H9 (cell line): ENCODE results near the gene EFHD2. TPM values are rescaled to one million over a fixed set of nuclear protein-coding genes. Genes with fewer than 3 reads are reported as not detected.
"Not testable (repeated sequence)": the region's sequence is repeated elsewhere in the genome, so short reads cannot be mapped to it uniquely, and the experiment has no call there.

Experiments used
- DNase-seq: peaks from one replicate; pipeline ENCODE4 v3.0.0-alpha.2; 2017
- H2AFZ ChIP-seq: one replicate; pipeline ENCODE4 v1.6.1; 2013; ENCODE audit warnings: mild to moderate bottlenecking, low read length, control low read depth, moderate library complexity
- H2AK5ac ChIP-seq: 2 replicates; pipeline ENCODE4 v1.6.1; 2013; ENCODE audit warnings: low read length, control low read depth, mixed read lengths; ENCODE audit not compliant: insufficient read length
- H2BK120ac ChIP-seq: one replicate; pipeline ENCODE4 v1.6.1; 2013; ENCODE audit warnings: low read depth, mild to moderate bottlenecking, low read length, control low read depth, inconsistent platforms; ENCODE audit not compliant: poor library complexity, severe bottlenecking
- H2BK12ac ChIP-seq: 2 replicates; pipeline ENCODE4 v1.6.1; 2013; ENCODE audit warnings: low read length, control low read depth, mixed read lengths, low read depth; ENCODE audit not compliant: insufficient read length
- H2BK15ac ChIP-seq: 2 replicates; pipeline ENCODE4 v1.6.1; 2013; ENCODE audit warnings: low read depth, low read length, control low read depth
- H2BK20ac ChIP-seq: one replicate; pipeline ENCODE4 v1.6.1; 2013; ENCODE audit warnings: low read depth, mild to moderate bottlenecking, low read length, control low read depth, inconsistent platforms; ENCODE audit not compliant: poor library complexity, severe bottlenecking
- H2BK5ac ChIP-seq: 2 replicates; pipeline ENCODE4 v1.6.1; 2013; ENCODE audit warnings: low read length, control low read depth, mixed read lengths; ENCODE audit not compliant: insufficient read length
- H3K14ac ChIP-seq: 2 replicates; pipeline ENCODE4 v1.6.1; 2013; ENCODE audit warnings: low read length, control low read depth; ENCODE audit not compliant: insufficient read depth
- H3K18ac ChIP-seq: 2 replicates; pipeline ENCODE4 v1.6.1; 2013; ENCODE audit warnings: low read depth, mild to moderate bottlenecking, mixed read lengths, low read length, control low read depth; ENCODE audit not compliant: insufficient read length
- H3K23ac ChIP-seq: 2 replicates; pipeline ENCODE4 v1.6.1; 2013; ENCODE audit warnings: low read length, control low read depth, mixed read lengths, low read depth; ENCODE audit not compliant: insufficient read length
- H3K23me2 ChIP-seq: 2 replicates; pipeline ENCODE4 v1.6.1; 2013; ENCODE audit warnings: low read depth, mild to moderate bottlenecking, mixed read lengths, low read length, control low read depth; ENCODE audit not compliant: insufficient read length, poor library complexity, severe bottlenecking
- H3K27ac ChIP-seq: 2 replicates; pipeline ENCODE4 v1.5.1; 2013; ENCODE audit warnings: low read length, control low read depth, mixed read lengths, low read depth; ENCODE audit not compliant: insufficient read length
- H3K27me3 ChIP-seq: 2 replicates; pipeline ENCODE4 v1.6.1; 2013; ENCODE audit warnings: low read length, control low read depth, inconsistent platforms; ENCODE audit not compliant: insufficient read depth
- H3K4ac ChIP-seq: 2 replicates; pipeline ENCODE4 v1.6.1; 2013; ENCODE audit warnings: low read depth, mild to moderate bottlenecking, control low read depth, inconsistent platforms, low read length, moderate library complexity
- H3K4me1 ChIP-seq: 2 replicates; pipeline ENCODE4 v1.6.1; 2013; ENCODE audit warnings: low read length, control low read depth, inconsistent platforms; ENCODE audit not compliant: insufficient read depth
- H3K4me2 ChIP-seq: 2 replicates; pipeline ENCODE4 v1.6.1; 2013; ENCODE audit warnings: low read length, control low read depth, mixed read lengths; ENCODE audit not compliant: insufficient read length, insufficient read depth
- H3K56ac ChIP-seq: 2 replicates; pipeline ENCODE4 v1.6.1; 2013; ENCODE audit warnings: low read depth, mild to moderate bottlenecking, mixed read lengths, low read length, control low read depth; ENCODE audit not compliant: insufficient read length
- H3K79me1 ChIP-seq: 2 replicates; pipeline ENCODE4 v1.6.1; 2013; ENCODE audit warnings: low read depth, mild to moderate bottlenecking, moderate library complexity, low read length, control low read depth, inconsistent platforms; ENCODE audit not compliant: insufficient read depth, poor library complexity, severe bottlenecking
- H3K79me2 ChIP-seq: 2 replicates; pipeline ENCODE4 v1.6.1; 2013; ENCODE audit warnings: low read length, control low read depth, inconsistent platforms; ENCODE audit not compliant: insufficient read depth
- H3K9ac ChIP-seq: 2 replicates; pipeline ENCODE4 v1.6.1; 2013; ENCODE audit warnings: low read length, control low read depth, mixed read lengths; ENCODE audit not compliant: insufficient read length; ENCODE audit errors: extremely low read depth
- H3K9me3 ChIP-seq: one replicate; pipeline ENCODE4 v1.6.1; 2013; ENCODE audit warnings: low read depth, low read length, inconsistent platforms; ENCODE audit not compliant: control insufficient read depth
- H3T11ph ChIP-seq: one replicate; pipeline ENCODE4 v1.6.1; 2013; ENCODE audit warnings: mild to moderate bottlenecking, low read length, control low read depth, inconsistent platforms
- H4K20me1 ChIP-seq: one replicate; pipeline ENCODE4 v1.6.1; 2013; ENCODE audit not compliant: control insufficient read depth, insufficient read length, insufficient read depth
- H4K5ac ChIP-seq: 2 replicates; pipeline ENCODE4 v1.6.1; 2013; ENCODE audit warnings: low read depth, mild to moderate bottlenecking, mixed read lengths, low read length, control low read depth; ENCODE audit not compliant: insufficient read length
- H4K8ac ChIP-seq: replicated peaks from 2 replicates; pipeline ENCODE4 v1.6.1; 2013; ENCODE audit warnings: low read length, control low read depth, mixed read lengths, low read depth; ENCODE audit not compliant: insufficient read length
- H4K91ac ChIP-seq: 2 replicates; pipeline ENCODE4 v1.6.1; 2013; ENCODE audit warnings: low read depth, mild to moderate bottlenecking, moderate library complexity, mixed read lengths, low read length, control low read depth; ENCODE audit not compliant: insufficient read length
- H3K27ac Mint-ChIP-seq, 3 experiments: 2 replicates in 2 of 3; 3 replicates in 1 of 3; pipeline ENCODE4 v1.8.0; 2020 to 2021; ENCODE audit warnings: mixed read lengths in 3 of 3, mild to moderate bottlenecking in 1 of 3, moderate library complexity in 1 of 3
- H3K27me3 Mint-ChIP-seq: 2 replicates; pipeline ENCODE4 v1.8.0; 2021; ENCODE audit warnings: low read depth, mild to moderate bottlenecking, moderate library complexity, mixed read lengths
- H3K36me3 Mint-ChIP-seq, 3 experiments: 2 replicates in 2 of 3; 3 replicates in 1 of 3; pipeline ENCODE4 v1.8.0; 2020 to 2021; ENCODE audit warnings: low read depth in 3 of 3, mixed read lengths in 3 of 3; ENCODE audit not compliant: insufficient read depth in 1 of 3
- H3K4me1 Mint-ChIP-seq, 2 experiments: 2 replicates each; pipeline ENCODE4 v1.8.0; 2020; ENCODE audit warnings: mixed read lengths in 2 of 2
- H3K4me3 Mint-ChIP-seq, 2 experiments: 2 replicates in 1 of 2; 3 replicates in 1 of 2; pipeline ENCODE4 v1.8.0; 2020 to 2021; ENCODE audit warnings: mild to moderate bottlenecking in 2 of 2, mixed read lengths in 2 of 2, moderate library complexity in 1 of 2
- H3K9me3 Mint-ChIP-seq, 2 experiments: 2 replicates in 1 of 2; 3 replicates in 1 of 2; pipeline ENCODE4 v1.8.0; 2020; ENCODE audit warnings: mild to moderate bottlenecking in 2 of 2, mixed read lengths in 2 of 2, moderate library complexity in 1 of 2
- CTCF ChIP-seq: fragments of 200-600 bp; sonication (generic); conservative IDR thresholded peaks from 3 replicates; pipeline ENCODE4 v1.8.0; 2021; ENCODE audit warnings: antibody characterized with exemption, mild to moderate bottlenecking
- WGBS: extraction: QIAGEN DNeasy Blood & Tissue Kit; methylation state at CpG from one replicate; pipeline ENCODE4 v1.1.7; 2013; ENCODE audit warnings: missing lambda C conversion rate, low lambda C conversion rate, mixed read lengths; ENCODE audit not compliant: insufficient read length; ENCODE audit errors: extremely low coverage; 5-methylcytosine and 5-hydroxymethylcytosine counted together
- total RNA-seq: library from RNA; stranded (reverse); gene quantifications from 2 replicates; pipeline ENCODE4 v1.2.1, GENCODE V29; 2021

The EFHD2 gene
- total RNA-seq, 1 experiment from 2014 or later, result 16.5 TPM

DNA sequence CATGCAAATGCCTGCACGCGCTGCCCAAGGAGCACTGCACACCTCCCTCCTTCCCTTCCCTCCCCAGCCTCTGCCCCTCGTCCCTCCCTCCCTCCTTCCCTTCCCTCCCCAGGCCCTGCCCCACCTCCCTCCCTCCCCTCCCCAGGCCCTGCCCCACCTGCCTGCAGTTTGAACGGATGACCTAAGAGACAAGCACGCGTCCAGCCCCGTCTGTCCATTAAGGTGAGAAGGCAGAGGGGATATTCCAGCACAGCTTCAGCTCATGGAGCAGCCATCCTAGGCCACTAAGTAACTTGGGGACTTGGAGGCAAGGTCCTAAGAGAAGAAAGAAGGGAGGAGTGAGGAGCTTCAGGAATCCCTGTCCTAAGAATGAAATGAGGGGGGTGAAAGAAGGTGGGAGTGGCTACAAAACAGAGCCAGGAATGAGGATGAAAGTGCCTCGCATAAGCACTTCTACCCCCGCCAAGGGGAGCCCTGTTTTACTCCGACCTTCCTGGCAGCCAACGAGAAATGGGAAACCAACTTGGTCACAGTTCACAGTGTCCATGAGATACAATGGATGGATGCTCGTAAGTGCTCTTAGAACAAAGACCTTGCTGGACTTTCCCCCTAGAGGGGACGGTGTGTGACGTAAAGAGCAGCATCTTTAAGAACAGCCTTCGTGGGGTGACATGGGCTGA is 21.3 kb upstream of the EFHD2 start:
- Histone ChIP-seq H3K4me2 (peak overlapping the region; percentile 30), H3K79me1 (no peaks in the 10 kb centered on the region), H2BK120ac (no peak overlapping the region), H3K23me2 (peaks cover 2% of the 10 kb centered on the region), H3K14ac (no peak overlapping the region), H2BK5ac (no peak overlapping the region), H2BK12ac (no peak overlapping the region), H2AFZ (no peak overlapping the region), H2BK20ac (no peak overlapping the region), H4K5ac (no peak overlapping the region), H3K23ac (no peak overlapping the region), H3K4ac (no peak overlapping the region), H3T11ph (no peak overlapping the region), H4K20me1 (no peaks in the 10 kb centered on the region), H3K9ac (no peak overlapping the region), H2AK5ac (no peak overlapping the region), H4K91ac (no peak overlapping the region), H3K9me3 (no peaks in the 10 kb centered on the region), H3K79me2 (no peaks in the 10 kb centered on the region), H4K8ac (no peak overlapping the region), H3K27ac (no peak overlapping the region), H2BK15ac (no peak overlapping the region), H3K18ac (no peak overlapping the region), H3K27me3 (peaks cover 14% of the 10 kb centered on the region; the same call in 1 of the 2 replicates), H3K4me1 (peaks cover 12% of the 10 kb centered on the region; the same call in 1 of the 2 replicates), H3K56ac (no peak overlapping the region)
- H3K4me1 Mint-ChIP-seq, result peaks cover 55% of the 10 kb centered on the region in 2 experiments
- H3K4me3 Mint-ChIP-seq, result peak overlapping the region in 1 of 2 experiments; percentile 62; a peak in 4 of 5 replicates
- WGBS, result no CpG with 5 or more reads among the region's 15 CpGs
- 0 out of 7 replicates have a peak, but pooled peaks cover 0 to 4% (median 0%) of the 10 kb centered on the region in 3 experiments for H3K36me3 Mint-ChIP-seq
- H3K27me3 Mint-ChIP-seq, result peaks cover 84% of the 10 kb centered on the region
- H3K9me3 Mint-ChIP-seq, result peaks cover 0 to 3% of the 10 kb centered on the region in 2 experiments; a peak in 2 of 5 replicates
- H3K27ac Mint-ChIP-seq, result no peak overlapping the region
- no peak for TF ChIP-seq CTCF
- no peak for DNase-seq

- no CpG with 5 or more reads among the region's 8 CpGs for WGBS
- H3K79me2 ChIP-seq, H4K20me1 ChIP-seq, H3K23me2 ChIP-seq, H2BK5ac ChIP-seq, H3K79me1 ChIP-seq, H3K27ac Mint-ChIP-seq, H3K14ac ChIP-seq, H4K91ac ChIP-seq, H3K18ac ChIP-seq, H3K23ac ChIP-seq, H3K4me3 Mint-ChIP-seq, H3K27me3 ChIP-seq, H4K5ac ChIP-seq, H2BK15ac ChIP-seq, H2BK12ac ChIP-seq, H3K9me3 ChIP-seq, H2AFZ ChIP-seq, H3K4me2 ChIP-seq, H3K27ac ChIP-seq, H3K56ac ChIP-seq, H3K36me3 Mint-ChIP-seq, H4K8ac ChIP-seq, H3K9me3 Mint-ChIP-seq, H3K4ac ChIP-seq, H3K4me1 ChIP-seq, H2AK5ac ChIP-seq, H3T11ph ChIP-seq, H2BK20ac ChIP-seq, H2BK120ac ChIP-seq, DNase-seq, H3K9ac ChIP-seq: not testable (repeated sequence)
- peaks cover 77% of the 10 kb centered on the region for H3K27me3 Mint-ChIP-seq
- peaks cover 46 to 48% of the 10 kb centered on the region in 2 experiments for H3K4me1 Mint-ChIP-seq
Observed at GRCh38 chr1:15389828-15390227, 19.9 kb upstream of the EFHD2 start.
